GM12878 (cell line): ENCODE data around the gene ZNF180. TPM values are rescaled to one million over a fixed set of nuclear protein-coding genes. Genes with fewer than 3 reads are reported as not detected.

ENCODE experiments used
- ATAC-seq: fragments of 200-7000 bp; cut with Tn5 transposase; 3 replicates; pipeline ENCODE4 v1.9.1; 2020; ENCODE audit warnings: mild to moderate bottlenecking, moderate library complexity
- BruUV-seq: library from RNA; stranded (reverse); fragments of 400-500 nt; replicated peaks from 2 replicates; lab custom pipeline; 2021; lab: Mats Ljungman, UMichigan
- CTCF ChIA-PET: fragments of 300-600 bp; sonication (Branson Sonifier 250); formaldehyde crosslinking; extraction: SDS; loops from one replicate; lab custom pipeline; 2021; ENCODE audit warnings: inconsistent platforms; lab: Yijun Ruan, JAX
- POLR2A ChIA-PET: fragments of 350-600 bp; formaldehyde crosslinking; extraction: SDS; loops from one replicate; lab custom pipeline; 2021; ENCODE audit warnings: inconsistent platforms; lab: Charles Lee
- RAD21 ChIA-PET: fragments of 300-600 bp; sonication (Branson Sonifier 250); formaldehyde crosslinking; loops from one replicate; lab custom pipeline; 2023; ENCODE audit warnings: antibody characterized with exemption; ENCODE audit not compliant: unreplicated experiment; lab: Charles Lee
- SMC1A ChIA-PET: fragments of 300-600 bp; sonication (Branson Sonifier 250); formaldehyde crosslinking; loops from one replicate; lab custom pipeline; 2023; ENCODE audit not compliant: unreplicated experiment, uncharacterized antibody; lab: Charles Lee
- DNase-seq: peaks from one replicate; pipeline ENCODE4 v3.0.0-alpha.2; 2011; ENCODE audit warnings: low read depth, low spot score
- FAIRE-seq: peaks from 3 replicates; lab custom pipeline; 2011; peaks lifted over from hg19 to GRCh38; lab: Jason Lieb, UNC
- H2AFZ ChIP-seq: 2 replicates; pipeline ENCODE4 v1.6.0; 2011; ENCODE audit warnings: low read depth, low read length, control low read depth; ENCODE audit not compliant: control insufficient read depth
- H3K27ac ChIP-seq: 2 replicates; pipeline ENCODE4 v1.5.1; 2011; ENCODE audit warnings: control low read depth; ENCODE audit not compliant: control insufficient read depth, insufficient read depth
- H3K27me3 ChIP-seq, 2 experiments: replicated peaks in 1 of 2; 2 replicates each; pipeline versions ENCODE4 v1.6.0 to v1.6.1; 2011; ENCODE audit warnings: low read length in 1 of 2; ENCODE audit not compliant: control insufficient read depth in 2 of 2, insufficient read depth in 2 of 2
- H3K36me3 ChIP-seq, 2 experiments: 2 replicates each; pipeline ENCODE4 v1.5.1; 2011; ENCODE audit warnings: low read length in 1 of 2; ENCODE audit not compliant: control insufficient read depth in 2 of 2, insufficient read depth in 2 of 2
- H3K4me1 ChIP-seq: 2 replicates; pipeline ENCODE4 v1.6.1; 2011; ENCODE audit warnings: mild to moderate bottlenecking, low read length, moderate library complexity, mixed read lengths; ENCODE audit not compliant: control insufficient read depth, insufficient read depth
- H3K4me2 ChIP-seq: 2 replicates; pipeline ENCODE4 v1.6.0; 2011; ENCODE audit warnings: control low read depth; ENCODE audit not compliant: control insufficient read depth, insufficient read depth
- H3K4me3 ChIP-seq: fragments of 200-600 bp; sonication (generic); 2 replicates; pipeline ENCODE4 v1.5.1; 2016
- H3K79me2 ChIP-seq: 2 replicates; pipeline ENCODE4 v1.6.0; 2011; ENCODE audit warnings: low read length; ENCODE audit not compliant: control insufficient read depth, insufficient read depth
- H3K9ac ChIP-seq: 2 replicates; pipeline ENCODE4 v1.8.0; 2011; ENCODE audit warnings: low read length, control low read depth, mixed read lengths; ENCODE audit not compliant: control insufficient read depth, insufficient read depth
- H3K9me3 ChIP-seq: replicated peaks from 3 replicates; pipeline ENCODE4 v1.5.1; 2011; ENCODE audit warnings: mild to moderate bottlenecking, low read length; ENCODE audit not compliant: control insufficient read depth, insufficient read depth
- H4K20me1 ChIP-seq: 2 replicates; pipeline ENCODE4 v1.6.0; 2011; ENCODE audit not compliant: control insufficient read depth, insufficient read depth
- ASH2L ChIP-seq: fragments of 300-600, 200-600 bp; sonication (generic); IDR thresholded peaks from 2 replicates; pipeline ENCODE4 v1.6.1; 2017; ENCODE audit warnings: low read depth, mild to moderate bottlenecking, borderline replicate concordance
- BHLHE40 ChIP-seq, 2 experiments: fragments of 450-650 bp in 1 of 2; IDR thresholded peaks; 2 replicates each; pipeline ENCODE4 v1.6.1; 2011 to 2017; ENCODE audit warnings: low read depth in 2 of 2, borderline replicate concordance in 1 of 2, improper control_type of control experiment in 1 of 2, low read length in 1 of 2, mild to moderate bottlenecking in 1 of 2
- BMI1 ChIP-seq: fragments of 450-650 bp; IDR thresholded peaks from 2 replicates; pipeline ENCODE4 v1.6.1; 2016; ENCODE audit warnings: mild to moderate bottlenecking, moderate library complexity, borderline replicate concordance
- CBX3 ChIP-seq: fragments of 200-600 bp; sonication (generic); IDR thresholded peaks from 2 replicates; pipeline ENCODE4 v1.6.1; 2016; ENCODE audit warnings: low read depth, borderline replicate concordance
- CREB1 ChIP-seq: IDR thresholded peaks from 2 replicates; pipeline ENCODE4 v1.6.1; 2012; ENCODE audit warnings: low read depth, mild to moderate bottlenecking, inconsistent platforms
- HCFC1 ChIP-seq: fragments of 150-350 bp; IDR thresholded peaks from 2 replicates; pipeline ENCODE4 v1.6.1; 2014; ENCODE audit warnings: low read length
- KAT2A ChIP-seq: conservative IDR thresholded peaks from 2 replicates; pipeline ENCODE4 v1.6.1; 2011; ENCODE audit warnings: low read depth, low read length; ENCODE audit not compliant: control insufficient read depth
- KDM1A ChIP-seq: fragments of 200-600 bp; sonication (generic); IDR thresholded peaks from 2 replicates; pipeline ENCODE4 v1.6.1; 2016; ENCODE audit warnings: borderline replicate concordance
- NFYA ChIP-seq: IDR thresholded peaks from 2 replicates; pipeline ENCODE4 v1.6.1; 2011; ENCODE audit warnings: low read depth, mild to moderate bottlenecking, low read length, improper control_type of control experiment, borderline replicate concordance
- NR2C1 ChIP-seq: fragments of 450-650 bp; IDR thresholded peaks from 2 replicates; pipeline ENCODE4 v1.6.1; 2017; ENCODE audit warnings: antibody characterized with exemption, mild to moderate bottlenecking, moderate library complexity
- PML ChIP-seq: IDR thresholded peaks from 2 replicates; pipeline ENCODE4 v1.6.1; 2012; ENCODE audit warnings: low read length, inconsistent platforms
- SRF ChIP-seq, 2 experiments: IDR thresholded peaks; 2 replicates each; pipeline ENCODE4 v1.6.1; 2011; ENCODE audit warnings: low read depth in 2 of 2, low read length in 2 of 2, mild to moderate bottlenecking in 1 of 2, moderate library complexity in 1 of 2
- STAT3 ChIP-seq: IDR thresholded peaks from 2 replicates; pipeline ENCODE4 v1.6.1; 2011; ENCODE audit warnings: low read depth, low read length, improper control_type of control experiment
- WGBS: methylation state at CpG from one replicate; pipeline ENCODE4 v1.1.6; 2016; ENCODE audit warnings: low lambda C conversion rate; ENCODE audit not compliant: insufficient replicate concordance, insufficient coverage; ENCODE audit errors: missing lambda C conversion rate; 5-methylcytosine and 5-hydroxymethylcytosine counted together
- in situ Hi-C: fragments of 300-500 bp; cut with MboI; formaldehyde crosslinking; loops from 9 replicates; pipeline ENCODE4 v1.14.3; 2018; ENCODE audit warnings: mixed read lengths
- intact Hi-C: fragments of 100-400 bp; cut with micrococcal nuclease; formaldehyde crosslinking; loops from one replicate; pipeline ENCODE4 v1.14.2; 2022; ENCODE audit not compliant: unreplicated experiment
- polyA plus RNA-seq, 11 experiments: library from polyadenylated mRNA; depleted of rRNA in 4 of 11; unstranded in 6 of 11; stranded (reverse) in 5 of 11; fragments of >200 nt; fragmentation: Nextera tagmentation in 4 of 11; fragmentation: Illumina TruSeq in 1 of 11; extraction: Ambion mirVana in 4 of 11; extraction: Trizol in 1 of 11; gene quantifications; 1 replicate in 1 of 11; 2 replicates in 10 of 11; pipeline versions ENCODE4 v1.2.1 to v1.2.3, GENCODE V29; 2011 to 2016; ENCODE audit warnings: inconsistent platforms in 2 of 11, missing spikeins in 2 of 11, low read depth in 1 of 11
- total RNA-seq, 4 experiments: library from RNA; depleted of rRNA in 3 of 4; stranded (reverse); fragments of >200 nt in 3 of 4; fragmentation: Illumina TruSeq in 1 of 4; extraction: Trizol in 1 of 4; gene quantifications; 2 replicates each; pipeline versions ENCODE4 v1.2.1 to v1.2.3, GENCODE V29; 2013 to 2021
- TF ChIP-seq, protein P1 (sequence below), 3 experiments: IDR thresholded peaks in 2 of 3; conservative IDR thresholded peaks in 1 of 3; 2 replicates each; pipeline ENCODE4 v1.5.1; 2011; ENCODE audit warnings: low read depth in 3 of 3, low read length in 3 of 3, mild to moderate bottlenecking in 3 of 3, control low read depth in 2 of 3, moderate library complexity in 2 of 3, inconsistent platforms in 1 of 3, mixed read lengths in 1 of 3; ENCODE audit not compliant: control insufficient read depth in 2 of 3, insufficient read depth in 1 of 3; ENCODE audit errors: extremely low read depth in 1 of 3
- TF ChIP-seq, protein P2 (sequence below): IDR thresholded peaks from 2 replicates; pipeline ENCODE4 v1.6.1; 2012; ENCODE audit warnings: low read length, inconsistent platforms
- TF ChIP-seq, protein P3 (sequence below): fragments of 150-350 bp; IDR thresholded peaks from 2 replicates; pipeline ENCODE4 v1.6.1; 2014; ENCODE audit warnings: mild to moderate bottlenecking, low read depth, low read length
- TF ChIP-seq, protein P4 (sequence below): fragments of 450-650 bp; IDR thresholded peaks from 2 replicates; pipeline ENCODE4 v1.6.1; 2017; ENCODE audit warnings: mild to moderate bottlenecking, moderate library complexity

The ZNF180 gene
- total and polyA plus RNA-seq, 10 of the 15 experiments (the other 5 are each of a cell fraction or from before 2014, with no cell fraction given), result 1.6 to 9.0 (median 5.5) TPM

DNA sequence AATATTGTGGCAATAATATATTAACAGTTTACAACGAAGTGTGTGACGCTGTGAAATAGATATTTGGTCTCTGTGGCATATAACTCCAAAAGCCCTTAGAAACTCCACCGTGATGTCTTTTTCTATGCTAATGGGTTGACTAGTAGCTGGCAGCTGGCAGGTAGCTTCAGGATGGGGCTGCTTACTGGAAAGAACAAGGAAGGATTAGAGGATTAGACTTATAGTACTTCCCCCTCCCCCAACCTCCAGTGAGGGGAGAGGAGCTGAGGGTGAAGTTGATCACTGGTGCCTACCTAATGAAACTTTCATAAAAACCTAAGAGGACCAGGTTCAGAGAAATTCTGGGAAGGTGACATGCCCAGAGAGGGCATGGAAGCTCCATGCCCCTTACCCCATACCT is 61.9 kb downstream of the ZNF180 start:
- Histone ChIP-seq H3K27me3 (no peaks in the 10 kb centered on the region), H3K9me3 (no peaks in the 10 kb centered on the region; the same call in 2 of the 3 replicates), H3K27ac (no peak overlapping the region), H3K36me3 (no peaks in the 10 kb centered on the region), H3K9ac (no peak overlapping the region), H3K4me2 (no peak overlapping the region), H2AFZ (no peak overlapping the region), H3K4me1 (no peaks in the 10 kb centered on the region), H3K79me2 (no peaks in the 10 kb centered on the region), H4K20me1 (no peaks in the 10 kb centered on the region), H3K4me3 (no peak overlapping the region)
- in situ Hi-C loops (no loop called here), intact Hi-C loops (no loop called here)
- 24% methylated on average over 3 of the region's 3 CpGs for WGBS
- RAD21 ChIA-PET, result no interaction called here
- POLR2A ChIA-PET, result no interaction called here
- SMC1A ChIA-PET, result no interaction called here
- DNase-seq (no peak), ATAC-seq (no peak), FAIRE-seq (no peak)
- CTCF ChIA-PET, result no interaction called here
- no TSS peak for BruUV-seq
- TF ChIP-seq CREB1 (no peak), KDM1A (no peak), BMI1 (no peak), KAT2A (no peak), CBX3 (no peak), NR2C1 (no peak), HCFC1 (no peak), PML (no peak), NFYA (no peak), ASH2L (no peak), BHLHE40 (IDR thresholded peaks at IDR 0.05; ENCODE audit: borderline replicate concordance in 1 of 2, low read depth in 2 of 2, low read length in 1 of 2) (no peak), STAT3 (no peak), SRF (IDR thresholded peaks at IDR 0.05; ENCODE audit: low read depth in 2 of 2, low read length in 2 of 2) (no peak)
- TF ChIP-seq, protein P1, sequence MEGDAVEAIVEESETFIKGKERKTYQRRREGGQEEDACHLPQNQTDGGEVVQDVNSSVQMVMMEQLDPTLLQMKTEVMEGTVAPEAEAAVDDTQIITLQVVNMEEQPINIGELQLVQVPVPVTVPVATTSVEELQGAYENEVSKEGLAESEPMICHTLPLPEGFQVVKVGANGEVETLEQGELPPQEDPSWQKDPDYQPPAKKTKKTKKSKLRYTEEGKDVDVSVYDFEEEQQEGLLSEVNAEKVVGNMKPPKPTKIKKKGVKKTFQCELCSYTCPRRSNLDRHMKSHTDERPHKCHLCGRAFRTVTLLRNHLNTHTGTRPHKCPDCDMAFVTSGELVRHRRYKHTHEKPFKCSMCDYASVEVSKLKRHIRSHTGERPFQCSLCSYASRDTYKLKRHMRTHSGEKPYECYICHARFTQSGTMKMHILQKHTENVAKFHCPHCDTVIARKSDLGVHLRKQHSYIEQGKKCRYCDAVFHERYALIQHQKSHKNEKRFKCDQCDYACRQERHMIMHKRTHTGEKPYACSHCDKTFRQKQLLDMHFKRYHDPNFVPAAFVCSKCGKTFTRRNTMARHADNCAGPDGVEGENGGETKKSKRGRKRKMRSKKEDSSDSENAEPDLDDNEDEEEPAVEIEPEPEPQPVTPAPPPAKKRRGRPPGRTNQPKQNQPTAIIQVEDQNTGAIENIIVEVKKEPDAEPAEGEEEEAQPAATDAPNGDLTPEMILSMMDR (IDR thresholded peaks at IDR 0.05 in 2 of 3, conservative IDR thresholded peaks at IDR 0.05 in 1 of 3; ENCODE audit: control insufficient read depth in 2 of 3, extremely low read depth in 1 of 3, insufficient read depth in 1 of 3, low read depth in 3 of 3, low read length in 3 of 3), result no peak
- TF ChIP-seq, protein P2, sequence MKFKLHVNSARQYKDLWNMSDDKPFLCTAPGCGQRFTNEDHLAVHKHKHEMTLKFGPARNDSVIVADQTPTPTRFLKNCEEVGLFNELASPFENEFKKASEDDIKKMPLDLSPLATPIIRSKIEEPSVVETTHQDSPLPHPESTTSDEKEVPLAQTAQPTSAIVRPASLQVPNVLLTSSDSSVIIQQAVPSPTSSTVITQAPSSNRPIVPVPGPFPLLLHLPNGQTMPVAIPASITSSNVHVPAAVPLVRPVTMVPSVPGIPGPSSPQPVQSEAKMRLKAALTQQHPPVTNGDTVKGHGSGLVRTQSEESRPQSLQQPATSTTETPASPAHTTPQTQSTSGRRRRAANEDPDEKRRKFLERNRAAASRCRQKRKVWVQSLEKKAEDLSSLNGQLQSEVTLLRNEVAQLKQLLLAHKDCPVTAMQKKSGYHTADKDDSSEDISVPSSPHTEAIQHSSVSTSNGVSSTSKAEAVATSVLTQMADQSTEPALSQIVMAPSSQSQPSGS, result no peak
- TF ChIP-seq, protein P3, sequence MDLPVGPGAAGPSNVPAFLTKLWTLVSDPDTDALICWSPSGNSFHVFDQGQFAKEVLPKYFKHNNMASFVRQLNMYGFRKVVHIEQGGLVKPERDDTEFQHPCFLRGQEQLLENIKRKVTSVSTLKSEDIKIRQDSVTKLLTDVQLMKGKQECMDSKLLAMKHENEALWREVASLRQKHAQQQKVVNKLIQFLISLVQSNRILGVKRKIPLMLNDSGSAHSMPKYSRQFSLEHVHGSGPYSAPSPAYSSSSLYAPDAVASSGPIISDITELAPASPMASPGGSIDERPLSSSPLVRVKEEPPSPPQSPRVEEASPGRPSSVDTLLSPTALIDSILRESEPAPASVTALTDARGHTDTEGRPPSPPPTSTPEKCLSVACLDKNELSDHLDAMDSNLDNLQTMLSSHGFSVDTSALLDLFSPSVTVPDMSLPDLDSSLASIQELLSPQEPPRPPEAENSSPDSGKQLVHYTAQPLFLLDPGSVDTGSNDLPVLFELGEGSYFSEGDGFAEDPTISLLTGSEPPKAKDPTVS, result no peak
- TF ChIP-seq, protein P4, sequence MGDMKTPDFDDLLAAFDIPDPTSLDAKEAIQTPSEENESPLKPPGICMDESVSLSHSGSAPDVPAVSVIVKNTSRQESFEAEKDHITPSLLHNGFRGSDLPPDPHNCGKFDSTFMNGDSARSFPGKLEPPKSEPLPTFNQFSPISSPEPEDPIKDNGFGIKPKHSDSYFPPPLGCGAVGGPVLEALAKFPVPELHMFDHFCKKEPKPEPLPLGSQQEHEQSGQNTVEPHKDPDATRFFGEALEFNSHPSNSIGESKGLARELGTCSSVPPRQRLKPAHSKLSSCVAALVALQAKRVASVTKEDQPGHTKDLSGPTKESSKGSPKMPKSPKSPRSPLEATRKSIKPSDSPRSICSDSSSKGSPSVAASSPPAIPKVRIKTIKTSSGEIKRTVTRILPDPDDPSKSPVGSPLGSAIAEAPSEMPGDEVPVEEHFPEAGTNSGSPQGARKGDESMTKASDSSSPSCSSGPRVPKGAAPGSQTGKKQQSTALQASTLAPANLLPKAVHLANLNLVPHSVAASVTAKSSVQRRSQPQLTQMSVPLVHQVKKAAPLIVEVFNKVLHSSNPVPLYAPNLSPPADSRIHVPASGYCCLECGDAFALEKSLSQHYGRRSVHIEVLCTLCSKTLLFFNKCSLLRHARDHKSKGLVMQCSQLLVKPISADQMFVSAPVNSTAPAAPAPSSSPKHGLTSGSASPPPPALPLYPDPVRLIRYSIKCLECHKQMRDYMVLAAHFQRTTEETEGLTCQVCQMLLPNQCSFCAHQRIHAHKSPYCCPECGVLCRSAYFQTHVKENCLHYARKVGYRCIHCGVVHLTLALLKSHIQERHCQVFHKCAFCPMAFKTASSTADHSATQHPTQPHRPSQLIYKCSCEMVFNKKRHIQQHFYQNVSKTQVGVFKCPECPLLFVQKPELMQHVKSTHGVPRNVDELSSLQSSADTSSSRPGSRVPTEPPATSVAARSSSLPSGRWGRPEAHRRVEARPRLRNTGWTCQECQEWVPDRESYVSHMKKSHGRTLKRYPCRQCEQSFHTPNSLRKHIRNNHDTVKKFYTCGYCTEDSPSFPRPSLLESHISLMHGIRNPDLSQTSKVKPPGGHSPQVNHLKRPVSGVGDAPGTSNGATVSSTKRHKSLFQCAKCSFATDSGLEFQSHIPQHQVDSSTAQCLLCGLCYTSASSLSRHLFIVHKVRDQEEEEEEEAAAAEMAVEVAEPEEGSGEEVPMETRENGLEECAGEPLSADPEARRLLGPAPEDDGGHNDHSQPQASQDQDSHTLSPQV, result no peak
